ENCODE measurements around the gene PXN. TPM values are rescaled to one million over a fixed set of nuclear protein-coding genes. Genes with fewer than 3 reads are reported as not detected.

PXN gene
- total and polyA plus RNA-seq, 8 donors: 20.9 to 59.0 (median 29.4) TPM

DNA sequence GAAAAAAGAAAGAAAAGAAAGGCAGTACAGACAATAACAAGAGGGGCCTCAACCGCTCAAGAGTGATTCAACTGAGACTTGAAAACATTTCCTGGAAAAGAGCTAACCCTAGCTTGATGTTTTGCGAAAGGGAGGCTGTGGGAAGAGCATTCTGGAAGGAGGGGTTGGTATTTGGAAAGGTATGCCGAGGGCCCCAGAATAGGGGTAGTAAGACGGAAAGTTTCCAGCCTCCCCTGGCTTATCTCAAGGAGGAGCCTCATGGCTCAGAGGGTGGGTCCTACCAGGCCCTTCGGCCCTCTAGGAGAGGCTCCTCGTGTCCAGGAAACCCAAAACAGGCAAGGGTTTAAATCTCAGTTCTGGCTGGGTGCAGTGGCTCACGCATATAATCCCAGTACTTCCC is 17.8 kb upstream of the PXN start:
- WGBS, 2 donors: 76 to 80% methylated on average over 7 of the region's 7 CpGs
- H3K4me1 ChIP-seq: no peaks in the 10 kb centered on the region
- TF ChIP-seq CTCF (IDR thresholded peaks at IDR 0.05): no peak
- H3K27ac ChIP-seq: no peak overlapping the region
- H3K9me3 ChIP-seq: no peaks in the 10 kb centered on the region
- no peaks in the 10 kb centered on the region for H3K36me3 ChIP-seq
- no peak overlapping the region for H3K4me3 ChIP-seq
- intact Hi-C loops (cut with DNase I): no loop called here
- FAIRE-seq: no peak
- ATAC-seq: no peak
- no peak for DNase-seq
- no peaks in the 10 kb centered on the region for H3K27me3 ChIP-seq

GRCh38 chr12:120278137-120279069 is 12.9 kb upstream of the PXN start:
- H3K9me3 ChIP-seq: no peaks in the 10 kb centered on the region
- no peak overlapping the region for H3K4me3 ChIP-seq
- no peaks in the 10 kb centered on the region for H3K4me1 ChIP-seq
- no peaks in the 10 kb centered on the region for H3K36me3 ChIP-seq
- no peak overlapping the region for H3K27ac ChIP-seq
- DNase-seq (peak in 1 of 6 donors; percentile 69), ATAC-seq (no peak), FAIRE-seq (no peak)
- TF ChIP-seq CTCF (IDR thresholded peaks at IDR 0.05): no peak
- intact Hi-C loops (cut with DNase I): no loop called here
- H3K27me3 ChIP-seq: no peaks in the 10 kb centered on the region
- WGBS, 2 donors: 96 to 98% methylated on average over 52 to 55 of the region's 57 CpGs

DNA sequence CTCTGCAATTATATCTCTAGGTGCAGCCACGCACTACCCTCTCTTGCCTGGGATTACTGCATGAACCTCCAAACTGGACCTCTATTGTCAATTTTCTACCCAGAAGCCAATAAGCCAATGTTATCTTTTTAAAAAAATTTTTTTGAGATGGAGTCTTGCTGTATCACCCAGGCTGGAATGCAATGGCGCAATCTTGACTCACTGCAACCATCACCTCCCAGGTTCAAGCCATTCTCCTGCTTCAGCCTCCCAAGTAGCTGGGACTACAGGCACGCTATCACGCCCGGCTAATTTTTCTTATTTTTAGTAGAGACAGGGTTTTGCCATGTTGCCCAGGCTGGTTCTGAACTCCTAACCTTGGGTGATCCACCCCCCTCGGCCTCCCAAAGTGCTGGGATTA is 11.2 kb upstream of the PXN start:
- intact Hi-C loops (cut with DNase I): no loop called here
- TF ChIP-seq CTCF (IDR thresholded peaks at IDR 0.05): no peak
- Histone ChIP-seq H3K36me3 (no peaks in the 10 kb centered on the region), H3K4me3 (no peak overlapping the region), H3K9me3 (no peaks in the 10 kb centered on the region), H3K4me1 (no peaks in the 10 kb centered on the region), H3K27ac (no peak overlapping the region), H3K27me3 (no peaks in the 10 kb centered on the region)
- FAIRE-seq (no peak), DNase-seq (no peak), ATAC-seq (no peak)
- 89% methylated on average over 6 of the region's 6 CpGs for WGBS, 2 donors

DNA sequence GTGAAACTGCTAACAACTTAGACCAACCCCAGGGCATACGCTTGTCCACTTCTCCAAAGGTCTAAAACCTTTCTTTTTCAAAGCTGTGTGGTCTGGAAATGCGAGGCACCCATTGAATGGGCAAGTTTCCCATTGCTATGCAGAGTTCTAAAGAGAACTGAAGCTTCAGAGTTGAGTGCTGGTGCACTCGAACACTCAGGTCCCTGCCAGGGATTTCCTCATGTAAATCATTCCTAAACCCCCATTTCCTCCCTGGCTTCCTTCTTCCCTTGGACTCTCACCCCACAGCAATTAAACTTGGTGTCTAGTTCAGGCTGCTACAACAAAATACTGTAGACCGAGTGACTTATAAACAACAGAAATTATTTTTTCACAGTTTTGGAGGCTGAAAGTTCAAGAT is 2.2 kb upstream of the PXN start:
- no peak for TF ChIP-seq CTCF (IDR thresholded peaks at IDR 0.05)
- intact Hi-C loops (cut with DNase I): loop anchor here in 1 of 3 donors (10.0 kb wide), 1 partner anchor 53 kb away; no protein-coding TSS in a partner anchor
- ATAC-seq (no peak), DNase-seq (no peak), FAIRE-seq (no peak)
- H3K27ac ChIP-seq: peak overlapping the region in 1 of 4 donors; percentile 41
- H3K36me3 ChIP-seq: no peaks in the 10 kb centered on the region
- no peaks in the 10 kb centered on the region for H3K27me3 ChIP-seq
- no peaks in the 10 kb centered on the region for H3K9me3 ChIP-seq
- WGBS, 2 donors: 54 to 57% methylated on average over 4 of the region's 4 CpGs
- H3K4me3 ChIP-seq: no peak overlapping the region
- H3K4me1 ChIP-seq: peaks cover 0 to 18% (median 10%) of the 10 kb centered on the region in 3 donors
